ENCODE measurements around the gene SHBG. TPM values are rescaled to one million over a fixed set of nuclear protein-coding genes. Genes with fewer than 3 reads are reported as not detected.
"Not testable (repeated sequence)": the region's sequence is repeated elsewhere in the genome, so short reads cannot be mapped to it uniquely, and the experiment has no call there.

The SHBG gene
- total and polyA plus RNA-seq, 8 donors: 0.16 to 0.82 (median 0.23) TPM; not detected in 3

GRCh38 chr17:7592422-7593021 lies 37.4 kb upstream of the SHBG start:
- DNase-seq: no peak
- H3K27ac ChIP-seq: no peak overlapping the region
- no peaks in the 10 kb centered on the region for H3K9me3 ChIP-seq
- 90 to 94% methylated on average over 23 of the region's 23 CpGs for WGBS, 2 donors
- H3K4me3 ChIP-seq: no peak overlapping the region
- TF ChIP-seq, protein P1, sequence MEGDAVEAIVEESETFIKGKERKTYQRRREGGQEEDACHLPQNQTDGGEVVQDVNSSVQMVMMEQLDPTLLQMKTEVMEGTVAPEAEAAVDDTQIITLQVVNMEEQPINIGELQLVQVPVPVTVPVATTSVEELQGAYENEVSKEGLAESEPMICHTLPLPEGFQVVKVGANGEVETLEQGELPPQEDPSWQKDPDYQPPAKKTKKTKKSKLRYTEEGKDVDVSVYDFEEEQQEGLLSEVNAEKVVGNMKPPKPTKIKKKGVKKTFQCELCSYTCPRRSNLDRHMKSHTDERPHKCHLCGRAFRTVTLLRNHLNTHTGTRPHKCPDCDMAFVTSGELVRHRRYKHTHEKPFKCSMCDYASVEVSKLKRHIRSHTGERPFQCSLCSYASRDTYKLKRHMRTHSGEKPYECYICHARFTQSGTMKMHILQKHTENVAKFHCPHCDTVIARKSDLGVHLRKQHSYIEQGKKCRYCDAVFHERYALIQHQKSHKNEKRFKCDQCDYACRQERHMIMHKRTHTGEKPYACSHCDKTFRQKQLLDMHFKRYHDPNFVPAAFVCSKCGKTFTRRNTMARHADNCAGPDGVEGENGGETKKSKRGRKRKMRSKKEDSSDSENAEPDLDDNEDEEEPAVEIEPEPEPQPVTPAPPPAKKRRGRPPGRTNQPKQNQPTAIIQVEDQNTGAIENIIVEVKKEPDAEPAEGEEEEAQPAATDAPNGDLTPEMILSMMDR (IDR thresholded peaks at IDR 0.05): no peak
- FAIRE-seq: no peak
- peaks cover 0 to 60% (median 21%) of the 10 kb centered on the region in 3 donors for H3K36me3 ChIP-seq
- ATAC-seq: no peak
- peaks cover 0 to 3% (median 0%) of the 10 kb centered on the region in 3 donors for H3K4me1 ChIP-seq
- intact Hi-C loops (cut with DNase I): no loop called here
- H3K27me3 ChIP-seq: no peaks in the 10 kb centered on the region

DNA sequence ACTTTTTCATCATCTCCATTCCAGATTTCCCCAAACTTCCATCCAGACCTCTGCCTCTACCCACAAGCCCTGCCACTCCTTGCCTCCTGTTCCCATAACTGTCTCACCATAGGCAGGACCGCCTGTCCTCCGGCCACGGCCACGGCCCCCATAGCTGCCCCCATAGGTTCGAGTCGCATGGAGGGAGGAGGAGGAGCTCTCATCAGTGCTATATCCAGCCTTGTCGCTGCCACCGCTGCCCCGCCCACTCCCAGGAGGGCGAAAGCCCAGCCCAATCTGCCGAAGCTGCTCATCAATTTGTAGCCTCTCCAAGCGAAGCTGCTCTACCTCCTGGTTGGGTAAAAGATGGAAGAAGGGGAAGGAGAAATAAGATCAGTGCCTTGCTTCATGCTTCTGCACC lies 36.6 kb upstream of the SHBG start:
- ATAC-seq (no peak), DNase-seq (no peak), FAIRE-seq (no peak)
- Histone ChIP-seq H3K27me3 (no peaks in the 10 kb centered on the region), H3K4me3 (no peak overlapping the region), H3K27ac (no peak overlapping the region), H3K4me1 (peaks cover 0 to 3% (median 0%) of the 10 kb centered on the region in 3 donors), H3K36me3 (peaks cover 0 to 62% (median 21%) of the 10 kb centered on the region in 3 donors), H3K9me3 (no peaks in the 10 kb centered on the region)
- WGBS, 2 donors: 85 to 91% methylated on average over 12 of the region's 12 CpGs
- TF ChIP-seq, protein P1 (IDR thresholded peaks at IDR 0.05): no peak
- intact Hi-C loops (cut with DNase I): no loop called here

- peaks cover 0 to 89% (median 51%) of the 10 kb centered on the region in 3 donors for H3K36me3 ChIP-seq
- intact Hi-C loops (cut with DNase I); H3K27me3 ChIP-seq; ATAC-seq; H3K4me3 ChIP-seq; DNase-seq; H3K9me3 ChIP-seq; H3K27ac ChIP-seq; H3K4me1 ChIP-seq: not testable (repeated sequence)
- WGBS, 2 donors: 76% methylated on average over 5 of the region's 5 CpGs
- peak; percentile 56 for FAIRE-seq
Observed at GRCh38 chr17:7597561-7597960, 32.4 kb upstream of the SHBG start.

DNA sequence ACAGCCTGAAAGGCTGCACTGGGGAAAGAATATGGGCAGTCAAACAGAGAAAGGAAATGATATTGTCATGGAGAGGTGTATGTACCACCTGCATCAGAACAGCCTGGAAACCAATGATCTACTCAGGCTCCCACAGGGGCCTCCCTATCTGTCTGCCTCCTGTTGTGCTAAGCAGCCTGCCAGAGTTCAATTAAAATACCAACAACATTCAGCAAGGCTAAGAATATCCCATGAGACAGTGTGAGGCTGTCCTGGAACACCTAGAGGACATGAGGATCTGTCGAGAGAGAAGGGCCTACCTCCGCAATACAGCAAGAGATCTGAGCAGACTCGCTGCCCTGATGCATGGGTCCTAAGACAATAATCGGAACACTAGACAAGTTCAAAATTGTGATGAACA lies 23.7 kb upstream of the SHBG start:
- FAIRE-seq: no peak
- TF ChIP-seq, protein P1 (IDR thresholded peaks at IDR 0.05): no peak

GRCh38 chr17:7610641-7611040 lies 19.3 kb upstream of the SHBG start:
- DNase-seq (peak in 1 of 6 donors; percentile 15), ATAC-seq (no peak), FAIRE-seq (no peak)
- no peak overlapping the region for H3K4me3 ChIP-seq
- WGBS, 2 donors: 96 to 99% methylated on average over 2 of the region's 2 CpGs
- no peak overlapping the region for H3K27ac ChIP-seq
- no peaks in the 10 kb centered on the region for H3K36me3 ChIP-seq
- intact Hi-C loops (cut with DNase I): no loop called here
- no peaks in the 10 kb centered on the region for H3K27me3 ChIP-seq
- no peaks in the 10 kb centered on the region for H3K9me3 ChIP-seq
- peaks cover 10 to 23% (median 19%) of the 10 kb centered on the region in 3 donors for H3K4me1 ChIP-seq
- TF ChIP-seq, protein P1 (IDR thresholded peaks at IDR 0.05): no peak

More for the DNA sequence above, 23.7 kb upstream of the SHBG start:
- intact Hi-C loops (cut with DNase I): no loop called here
- Histone ChIP-seq H3K36me3 (peaks cover 0 to 28% (median 16%) of the 10 kb centered on the region in 3 donors), H3K27ac (no peak overlapping the region), H3K27me3 (no peaks in the 10 kb centered on the region), H3K4me1 (peaks cover 0 to under 1% (median 0%) of the 10 kb centered on the region in 3 donors), H3K9me3 (no peaks in the 10 kb centered on the region), H3K4me3 (no peak overlapping the region)
- 96 to 97% methylated on average over 4 of the region's 4 CpGs for WGBS, 2 donors
- DNase-seq: no peak
- ATAC-seq: no peak

Data from pancreas (tissue), 10 donors.